Loucy (cell line): Measurements from ENCODE around the gene SEMG2.

Source experiments
- H2AFZ ChIP-seq: fragments of 200-600 bp; sonication (generic); 2 replicates; pipeline ENCODE4 v1.6.0; 2016; ENCODE audit warnings: antibody characterized with exemption, mild to moderate bottlenecking, low read length, moderate library complexity
- H3F3A ChIP-seq: fragments of 200-600 bp; 2 replicates; pipeline ENCODE4 v1.6.0; 2016; ENCODE audit warnings: antibody characterized with exemption, low read depth, mild to moderate bottlenecking
- H3K27me3 ChIP-seq: fragments of 200-600 bp; sonication (generic); 2 replicates; pipeline ENCODE4 v1.6.1; 2014; ENCODE audit warnings: low read length, mild to moderate bottlenecking; ENCODE audit not compliant: insufficient read depth, poor library complexity, severe bottlenecking
- H3K36me3 ChIP-seq: fragments of 200-600 bp; sonication (generic); 2 replicates; pipeline ENCODE4 v1.6.1; 2016; ENCODE audit warnings: low read length; ENCODE audit not compliant: insufficient read depth
- H3K4me1 ChIP-seq: fragments of 200-600 bp; sonication (generic); 2 replicates; pipeline ENCODE4 v1.5.1; 2014; ENCODE audit warnings: low read length, mild to moderate bottlenecking; ENCODE audit not compliant: insufficient read depth, poor library complexity, severe bottlenecking
- H3K4me2 ChIP-seq: fragments of 200-600 bp; sonication (generic); 2 replicates; pipeline ENCODE4 v1.6.0; 2014; ENCODE audit warnings: antibody characterized with exemption, low read length, low read depth, mild to moderate bottlenecking; ENCODE audit not compliant: poor library complexity, severe bottlenecking
- H3K4me3 ChIP-seq: fragments of 200-600 bp; sonication (generic); 2 replicates; pipeline ENCODE4 v1.5.1; 2014; ENCODE audit warnings: low read length, mild to moderate bottlenecking, mixed read lengths; ENCODE audit not compliant: poor library complexity, severe bottlenecking
- H3K79me2 ChIP-seq: fragments of 200-600 bp; sonication (generic); 2 replicates; pipeline ENCODE4 v1.6.1; 2014; ENCODE audit warnings: low read length; ENCODE audit not compliant: insufficient read depth
- H3K9ac ChIP-seq: fragments of 200-600 bp; sonication (generic); 2 replicates; pipeline ENCODE4 v1.6.0; 2014; ENCODE audit warnings: mild to moderate bottlenecking, low read depth, low read length, moderate library complexity; ENCODE audit not compliant: poor library complexity, severe bottlenecking
- H3K9me2 ChIP-seq: fragments of 200-600 bp; sonication (generic); replicated peaks from 2 replicates; pipeline ENCODE4 v1.6.1; 2016; ENCODE audit warnings: low read depth, low read length, mixed read lengths
- H3K9me3 ChIP-seq: fragments of 200-600 bp; sonication (generic); 2 replicates; pipeline ENCODE4 v1.6.1; 2014; ENCODE audit warnings: mild to moderate bottlenecking, antibody characterized with exemption, low read length, low read depth; ENCODE audit not compliant: insufficient read depth
- H4K20me1 ChIP-seq: fragments of 200-600 bp; sonication (generic); 2 replicates; pipeline ENCODE4 v1.6.0; 2014; ENCODE audit warnings: antibody characterized with exemption, low read length, mild to moderate bottlenecking; ENCODE audit not compliant: insufficient read depth, poor library complexity, severe bottlenecking
- EZH2phosphoT487 ChIP-seq: fragments of 200-600 bp; IDR thresholded peaks from 2 replicates; pipeline ENCODE4 v1.6.1; 2018; ENCODE audit warnings: antibody characterized with exemption, mild to moderate bottlenecking, moderate library complexity, borderline replicate concordance
- TF ChIP-seq, protein P1 (sequence below): fragments of 200-600 bp; sonication (generic); conservative IDR thresholded peaks from 2 replicates; pipeline ENCODE4 v1.5.1; 2014; ENCODE audit warnings: mild to moderate bottlenecking, antibody characterized with exemption, low read length

Gene SEMG2

DNA sequence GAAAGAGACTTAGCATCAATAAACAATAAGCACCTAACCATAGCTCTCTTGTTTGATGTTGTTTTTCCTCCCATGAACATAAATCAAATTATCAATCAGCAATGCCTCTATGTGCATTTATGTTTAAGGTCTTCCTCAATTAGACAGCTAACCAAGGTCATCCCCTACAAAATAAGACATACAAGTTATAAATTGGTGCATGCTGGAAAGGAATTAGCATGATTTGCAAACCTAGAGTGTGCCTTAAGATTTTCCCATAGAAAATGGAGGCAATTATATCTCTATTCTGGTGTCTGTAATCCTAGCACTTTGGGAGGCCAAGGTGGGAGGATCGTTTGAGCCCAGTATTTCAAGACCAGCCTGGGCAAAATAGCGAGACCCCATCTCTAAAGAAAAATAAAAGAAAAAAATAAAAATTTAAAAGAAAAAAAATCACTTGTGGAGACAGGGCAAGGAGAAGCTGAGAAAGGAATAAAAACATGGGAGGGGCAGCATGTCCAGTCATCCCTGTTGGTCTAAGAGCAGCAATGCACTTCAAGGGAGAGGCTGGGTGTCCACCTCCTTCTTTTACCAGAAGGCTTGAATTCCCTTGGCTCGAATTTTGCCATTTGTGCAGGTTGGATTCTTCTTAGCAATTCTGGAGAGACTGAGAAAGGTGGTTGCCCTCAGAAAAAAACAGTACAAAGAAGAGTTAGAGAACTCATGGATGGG lies 42.5 kb downstream of the SEMG2 start:
- H3K4me3 ChIP-seq: no peak overlapping the region
- no peak for TF ChIP-seq EZH2phosphoT487
- TF ChIP-seq, protein P1, sequence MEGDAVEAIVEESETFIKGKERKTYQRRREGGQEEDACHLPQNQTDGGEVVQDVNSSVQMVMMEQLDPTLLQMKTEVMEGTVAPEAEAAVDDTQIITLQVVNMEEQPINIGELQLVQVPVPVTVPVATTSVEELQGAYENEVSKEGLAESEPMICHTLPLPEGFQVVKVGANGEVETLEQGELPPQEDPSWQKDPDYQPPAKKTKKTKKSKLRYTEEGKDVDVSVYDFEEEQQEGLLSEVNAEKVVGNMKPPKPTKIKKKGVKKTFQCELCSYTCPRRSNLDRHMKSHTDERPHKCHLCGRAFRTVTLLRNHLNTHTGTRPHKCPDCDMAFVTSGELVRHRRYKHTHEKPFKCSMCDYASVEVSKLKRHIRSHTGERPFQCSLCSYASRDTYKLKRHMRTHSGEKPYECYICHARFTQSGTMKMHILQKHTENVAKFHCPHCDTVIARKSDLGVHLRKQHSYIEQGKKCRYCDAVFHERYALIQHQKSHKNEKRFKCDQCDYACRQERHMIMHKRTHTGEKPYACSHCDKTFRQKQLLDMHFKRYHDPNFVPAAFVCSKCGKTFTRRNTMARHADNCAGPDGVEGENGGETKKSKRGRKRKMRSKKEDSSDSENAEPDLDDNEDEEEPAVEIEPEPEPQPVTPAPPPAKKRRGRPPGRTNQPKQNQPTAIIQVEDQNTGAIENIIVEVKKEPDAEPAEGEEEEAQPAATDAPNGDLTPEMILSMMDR: no peak
- H3K4me1 ChIP-seq: no peaks in the 10 kb centered on the region
- H2AFZ ChIP-seq: no peak overlapping the region
- H3K9me3 ChIP-seq: no peaks in the 10 kb centered on the region
- no peaks in the 10 kb centered on the region for H3K9me2 ChIP-seq
- no peaks in the 10 kb centered on the region for H4K20me1 ChIP-seq
- H3K36me3 ChIP-seq: no peaks in the 10 kb centered on the region
- H3K27me3 ChIP-seq: no peaks in the 10 kb centered on the region
- no peaks in the 10 kb centered on the region for H3K79me2 ChIP-seq
- H3K9ac ChIP-seq: no peak overlapping the region
- H3K4me2 ChIP-seq: no peak overlapping the region
- H3F3A ChIP-seq: no peaks in the 10 kb centered on the region

DNA sequence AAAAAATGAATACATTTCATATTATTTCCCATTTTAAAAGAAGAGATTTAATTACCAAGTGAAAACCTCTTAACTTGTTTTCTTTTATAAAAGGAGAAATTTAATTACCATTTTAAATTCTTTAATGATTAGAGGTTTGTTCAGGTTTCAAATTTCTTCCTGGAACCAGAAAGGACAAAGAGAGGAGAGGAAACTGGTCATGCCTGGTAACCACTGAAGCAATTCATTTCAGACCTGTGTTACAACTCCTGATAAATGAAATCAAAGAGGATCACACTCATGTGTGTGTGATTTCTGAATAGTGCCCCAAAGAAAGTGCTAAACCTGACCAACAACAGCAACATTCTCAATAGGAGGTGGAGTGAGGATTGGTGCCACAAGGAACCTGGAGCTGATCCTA lies 45.8 kb downstream of the SEMG2 start:
- Histone ChIP-seq H3K36me3 (no peaks in the 10 kb centered on the region), H3K4me3 (no peak overlapping the region), H3F3A (no peaks in the 10 kb centered on the region), H3K9me2 (no peaks in the 10 kb centered on the region), H3K27me3 (no peaks in the 10 kb centered on the region), H3K9me3 (no peaks in the 10 kb centered on the region), H3K4me2 (no peak overlapping the region), H3K79me2 (no peaks in the 10 kb centered on the region), H3K9ac (no peak overlapping the region), H3K4me1 (no peaks in the 10 kb centered on the region), H2AFZ (no peak overlapping the region), H4K20me1 (no peaks in the 10 kb centered on the region)
- TF ChIP-seq, protein P1: no peak
- no peak for TF ChIP-seq EZH2phosphoT487

DNA sequence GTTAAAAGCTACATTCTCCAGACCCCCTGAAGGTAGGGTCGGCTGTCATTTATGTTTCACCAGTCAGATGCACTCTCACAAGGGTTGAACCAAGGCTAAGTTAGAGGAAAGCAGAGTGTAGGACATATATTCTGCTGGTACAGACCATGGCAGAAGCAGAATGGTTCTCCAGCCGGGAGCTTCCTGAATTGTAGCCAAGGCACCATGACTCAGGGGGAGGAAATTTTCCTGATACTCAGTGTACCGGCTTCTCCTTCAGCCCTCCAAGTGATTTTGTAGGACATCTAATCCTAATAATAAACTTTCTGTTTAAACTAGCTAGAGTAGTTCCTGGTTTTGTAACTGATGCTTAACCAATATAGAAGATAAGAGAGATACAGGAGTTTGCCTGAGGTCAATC lies 47.4 kb downstream of the SEMG2 start:
- Histone ChIP-seq H3K4me2 (no peak overlapping the region), H3K36me3 (no peaks in the 10 kb centered on the region), H3K79me2 (no peaks in the 10 kb centered on the region), H2AFZ (no peak overlapping the region), H3F3A (no peaks in the 10 kb centered on the region), H3K9me2 (no peaks in the 10 kb centered on the region), H3K27me3 (no peaks in the 10 kb centered on the region), H3K4me1 (no peaks in the 10 kb centered on the region), H3K9ac (no peak overlapping the region), H4K20me1 (no peaks in the 10 kb centered on the region), H3K9me3 (no peaks in the 10 kb centered on the region), H3K4me3 (no peak overlapping the region)
- no peak for TF ChIP-seq EZH2phosphoT487
- TF ChIP-seq, protein P1: no peak
